Ovary (tissue), 9 donors: Measurements from ENCODE around the gene CTIF. TPM values are rescaled to one million over a fixed set of nuclear protein-coding genes. Genes with fewer than 3 reads are reported as not detected.
A peak's percentile ranks its signal among the peaks of the same experiment; 100 is the strongest.

Source experiments
- DNase-seq, 5 donors: peaks; one replicate each; pipeline ENCODE4 v3.0.0-alpha.2; 2019 to 2020
- H3K27ac ChIP-seq, 2 donors: fragments of 200-600 bp; one replicate each; pipeline versions ENCODE4 v1.5.1 to v1.8.0; 2019 to 2022
- H3K27me3 ChIP-seq: fragments of 200-600 bp; one replicate; pipeline ENCODE4 v1.8.0; 2022
- H3K36me3 ChIP-seq: fragments of 200-600 bp; sonication (generic); one replicate; pipeline ENCODE4 v1.5.1; 2019
- H3K4me1 ChIP-seq: one replicate; pipeline ENCODE4 v1.8.1; 2013; ENCODE audit warnings: mild to moderate bottlenecking, moderate library complexity; ENCODE audit not compliant: insufficient read depth
- H3K4me3 ChIP-seq: fragments of 200-600 bp; sonication (generic); one replicate; pipeline ENCODE4 v1.5.1; 2017
- H3K9me3 ChIP-seq, 2 donors: fragments of 200-600 bp in 1 of 2; sonication (generic) in 1 of 2; one replicate each; pipeline versions ENCODE4 v1.5.1 to v1.8.1; 2013 to 2019; ENCODE audit warnings: mild to moderate bottlenecking in 1 of 2, moderate library complexity in 1 of 2
- CTCF ChIP-seq, 3 donors: fragments of 450-650 bp in 2 of 3; fragments of 200-600 bp in 1 of 3; IDR thresholded peaks; one replicate each; pipeline versions ENCODE4 v1.5.1 to v1.8.0; 2016 to 2022; ENCODE audit warnings: antibody characterized with exemption in 3 of 3, mild to moderate bottlenecking in 1 of 3
- EP300 ChIP-seq: sonication (generic); formaldehyde crosslinking; IDR thresholded peaks from one replicate; pipeline ENCODE4 v1.6.1; 2017; ENCODE audit warnings: antibody characterized with exemption
- POLR2A ChIP-seq: fragments of 450-650 bp; IDR thresholded peaks from one replicate; pipeline ENCODE4 v1.6.1; 2017; ENCODE audit warnings: antibody characterized with exemption, mild to moderate bottlenecking, moderate library complexity
- WGBS, 3 donors: extraction: QIAGEN DNeasy Blood & Tissue Kit in 1 of 3; methylation state at CpG; one replicate each; pipeline versions ENCODE4 v1.1.5 to v1.1.7; 2013 to 2017; 5-methylcytosine and 5-hydroxymethylcytosine counted together
- intact Hi-C, 4 donors: fragments of 100-400 bp; cut with DNase I; formaldehyde crosslinking; loops; one replicate each; pipeline versions ENCODE4 v1.11.0 to v1.15.1; 2022 to 2023
- polyA plus RNA-seq, 2 donors: library from polyadenylated mRNA; stranded (reverse); fragments of 200-250 nt in 1 of 2; fragments of 350-450 nt in 1 of 2; fragmentation: Illumina TruSeq in 1 of 2; extraction: RNeasy Lipid Tissue Mini Kit (QIAGEN cat#74804) in 1 of 2; gene quantifications; one replicate each; pipeline ENCODE4 v1.2.3, GENCODE V29; 2013 to 2014
- total RNA-seq, 7 donors: library from RNA; depleted of rRNA in 2 of 7; stranded (reverse); fragments of >200 nt in 2 of 7; fragmentation: NEBNext Ultra II Directional in 3 of 7; extraction: Animal tissue kit (Norgen Biotek cat#: 25700) in 3 of 7; gene quantifications; one replicate each; pipeline versions ENCODE4 v1.1.0 to v1.2.4, GENCODE V29; 2016 to 2023
- donor health status: DM: no; HTN: no; CAD: no; lungs with moderate emphysema.
- donor health status: DM: no; HTN: no; CAD: no.
- donor health status: Bipolar disorder and iron deficiency.
- donor health status: DM: yes; HTN: yes; CAD: no.
- donor health status: DM: no; HTN: no; CAD: no.
- donor health status: DM: yes; HTN: yes; CAD: no.

CTIF gene
- total and polyA plus RNA-seq, 9 donors = 18.5 to 94.1 (median 75.2) TPM

GRCh38 chr18:48533340-48534070, 5.3 kb upstream of the CTIF start:
- H3K4me3 ChIP-seq = no peak overlapping the region
- 88 to 90% (median 90%) methylated on average over 6 of the region's 6 CpGs for WGBS, 3 donors
- intact Hi-C loops = no loop called here
- peak overlapping the region in 1 of 2 donors; percentile 52 for H3K27ac ChIP-seq
- peaks cover 12% of the 10 kb centered on the region for H3K4me1 ChIP-seq
- no peaks in the 10 kb centered on the region for H3K27me3 ChIP-seq
- no peak for DNase-seq
- H3K9me3 ChIP-seq = no peaks in the 10 kb centered on the region
- no peaks in the 10 kb centered on the region for H3K36me3 ChIP-seq
- TF ChIP-seq POLR2A (no peak), CTCF (IDR thresholded peaks at IDR 0.05) (no peak), EP300 (no peak)

- 13 to 24% (median 21%) methylated on average over 3 of the region's 3 CpGs for WGBS, 3 donors
- H3K27me3 ChIP-seq = no peaks in the 10 kb centered on the region
Measured at GRCh38 chr18:48534364-48534763, 4.5 kb upstream of the CTIF start.

GRCh38 chr18:48535956-48536355, 2.9 kb upstream of the CTIF start:
- Histone ChIP-seq H3K27ac (peak overlapping the region in 1 of 2 donors; percentile 12), H3K4me3 (no peak overlapping the region), H3K4me1 (peaks cover 12% of the 10 kb centered on the region), H3K36me3 (no peaks in the 10 kb centered on the region), H3K9me3 (no peaks in the 10 kb centered on the region), H3K27me3 (no peaks in the 10 kb centered on the region)
- intact Hi-C loops = no loop called here
- TF ChIP-seq EP300 (no peak), POLR2A (no peak), CTCF (IDR thresholded peaks at IDR 0.05) (no peak)
- 80 to 85% (median 83%) methylated on average over 2 of the region's 2 CpGs for WGBS, 3 donors
- DNase-seq = no peak

More at GRCh38 chr18:48534364-48534763, 4.5 kb upstream of the CTIF start:
- no peak overlapping the region for H3K4me3 ChIP-seq
- TF ChIP-seq CTCF (IDR thresholded peaks at IDR 0.05) = no peak
- no peak for TF ChIP-seq POLR2A
- no peak for TF ChIP-seq EP300
- no peaks in the 10 kb centered on the region for H3K36me3 ChIP-seq
- intact Hi-C loops = no loop called here
- H3K9me3 ChIP-seq = no peaks in the 10 kb centered on the region
- H3K4me1 ChIP-seq = peaks cover 12% of the 10 kb centered on the region
- peak; percentile 52 to 69 (median 59) for DNase-seq
- H3K27ac ChIP-seq = peak overlapping the region in 1 of 2 donors; percentile 52

GRCh38 chr18:48536516-48536915, 2.3 kb upstream of the CTIF start:
- Histone ChIP-seq H3K27ac (peak overlapping the region in 1 of 2 donors; percentile 12), H3K4me1 (peaks cover 12% of the 10 kb centered on the region), H3K9me3 (no peaks in the 10 kb centered on the region), H3K27me3 (no peaks in the 10 kb centered on the region), H3K36me3 (no peaks in the 10 kb centered on the region), H3K4me3 (no peak overlapping the region)
- 36 to 53% (median 50%) methylated on average over 6 of the region's 6 CpGs for WGBS, 3 donors
- TF ChIP-seq POLR2A (no peak), CTCF (IDR thresholded peaks at IDR 0.05) (no peak), EP300 (no peak)
- peak in 2 of 5 donors; percentile 36 to 40 for DNase-seq
- intact Hi-C loops = no loop called here
